GM10847 (cell line): ENCODE measurements around the gene ATG2A.

Experiments
- POLR2A ChIP-seq: IDR thresholded peaks from 2 replicates; pipeline ENCODE4 v1.6.1; 2011; ENCODE audit not compliant: insufficient read length; ENCODE audit errors: extremely low read depth

Gene ATG2A

GRCh38 chr11:64853709-64854108 is 63.3 kb downstream of the ATG2A start:
- TF ChIP-seq POLR2A = no peak

- no peak for TF ChIP-seq POLR2A
Observed at GRCh38 chr11:64852804-64853509, 64.1 kb downstream of the ATG2A start.

- TF ChIP-seq POLR2A = no peak
Observed at GRCh38 chr11:64851831-64852351, 65.1 kb downstream of the ATG2A start.

- TF ChIP-seq POLR2A = peak; percentile 16
Observed at GRCh38 chr11:64850979-64851567, 65.9 kb downstream of the ATG2A start.

- TF ChIP-seq POLR2A = no peak
Observed at GRCh38 chr11:64849598-64850356, 67.2 kb downstream of the ATG2A start.

- TF ChIP-seq POLR2A = no peak
Observed at GRCh38 chr11:64848826-64849597, 68.0 kb downstream of the ATG2A start.

GRCh38 chr11:64848214-64848825 is 68.7 kb downstream of the ATG2A start:
- TF ChIP-seq POLR2A = no peak

- no peak for TF ChIP-seq POLR2A
Observed at GRCh38 chr11:64846998-64847666, 69.9 kb downstream of the ATG2A start.

GRCh38 chr11:64845129-64845775 is 71.8 kb downstream of the ATG2A start:
- TF ChIP-seq POLR2A = no peak
